ENCODE measurements around the gene RAB11B. TPM values are rescaled to one million over a fixed set of nuclear protein-coding genes. Genes with fewer than 3 reads are reported as not detected.
"Not testable (repeated sequence)": the region's sequence is repeated elsewhere in the genome, so short reads cannot be mapped to it uniquely, and the experiment has no call there.

Gene RAB11B
- total RNA-seq, 1 experiment from 2014 or later: 67.2 TPM

DNA sequence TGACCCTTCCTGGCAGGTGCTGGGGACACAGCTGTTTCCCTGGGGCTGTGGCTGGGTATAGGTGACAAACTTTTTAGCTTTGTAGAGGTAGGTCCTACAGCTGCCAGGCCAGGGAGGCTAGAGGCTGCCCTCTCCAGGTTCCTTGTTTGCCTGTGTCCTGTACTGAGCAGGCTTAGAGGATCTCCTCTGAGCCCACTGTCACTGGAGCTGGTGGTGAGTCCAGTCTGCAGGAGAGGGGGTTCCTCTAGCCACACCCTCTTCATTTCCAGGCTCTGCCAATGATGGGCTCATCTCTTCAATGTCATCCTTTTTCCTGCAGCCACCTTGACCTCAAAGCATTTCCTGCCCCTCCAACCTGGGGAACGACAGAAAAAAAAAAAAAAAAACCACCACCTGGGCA is 12.6 kb upstream of the RAB11B start:
- TF ChIP-seq, protein P1, sequence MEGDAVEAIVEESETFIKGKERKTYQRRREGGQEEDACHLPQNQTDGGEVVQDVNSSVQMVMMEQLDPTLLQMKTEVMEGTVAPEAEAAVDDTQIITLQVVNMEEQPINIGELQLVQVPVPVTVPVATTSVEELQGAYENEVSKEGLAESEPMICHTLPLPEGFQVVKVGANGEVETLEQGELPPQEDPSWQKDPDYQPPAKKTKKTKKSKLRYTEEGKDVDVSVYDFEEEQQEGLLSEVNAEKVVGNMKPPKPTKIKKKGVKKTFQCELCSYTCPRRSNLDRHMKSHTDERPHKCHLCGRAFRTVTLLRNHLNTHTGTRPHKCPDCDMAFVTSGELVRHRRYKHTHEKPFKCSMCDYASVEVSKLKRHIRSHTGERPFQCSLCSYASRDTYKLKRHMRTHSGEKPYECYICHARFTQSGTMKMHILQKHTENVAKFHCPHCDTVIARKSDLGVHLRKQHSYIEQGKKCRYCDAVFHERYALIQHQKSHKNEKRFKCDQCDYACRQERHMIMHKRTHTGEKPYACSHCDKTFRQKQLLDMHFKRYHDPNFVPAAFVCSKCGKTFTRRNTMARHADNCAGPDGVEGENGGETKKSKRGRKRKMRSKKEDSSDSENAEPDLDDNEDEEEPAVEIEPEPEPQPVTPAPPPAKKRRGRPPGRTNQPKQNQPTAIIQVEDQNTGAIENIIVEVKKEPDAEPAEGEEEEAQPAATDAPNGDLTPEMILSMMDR (IDR thresholded peaks at IDR 0.05; ENCODE audit: unreplicated experiment): no peak
- POLR2A ChIA-PET: interaction anchor here (1.7 to 2.5 kb wide), 2 partner anchors 13 to 16 kb away, joined by 6 to 8 read pairs; partner anchors contain the start of gene RAB11B
- Mint-ChIP-seq H3K27me3 (ENCODE audit: insufficient read depth, unreplicated experiment) (no peaks in the 10 kb centered on the region), H3K4me1 (ENCODE audit: insufficient read depth, unreplicated experiment) (no peaks in the 10 kb centered on the region), H3K27ac (ENCODE audit: low read depth, unreplicated experiment) (no peak overlapping the region), H3K4me3 (ENCODE audit: unreplicated experiment) (no peak overlapping the region), H3K36me3 (ENCODE audit: insufficient read depth, unreplicated experiment) (peaks cover 25% of the 10 kb centered on the region), H3K9me3 (ENCODE audit: unreplicated experiment) (no peaks in the 10 kb centered on the region)
- DNase-seq (ENCODE audit: unreplicated experiment): no peak
- intact Hi-C loops (cut with micrococcal nuclease): no loop called here
- CTCF ChIA-PET: interaction anchor here (0.6 to 3.4 kb wide), 3 partner anchors 24 to 65 kb away, joined by 3 to 23 read pairs (median 4); no protein-coding TSS in a partner anchor
- BruUV-seq (replicated peaks): no TSS peak

- intact Hi-C loops (cut with micrococcal nuclease); DNase-seq (ENCODE audit: unreplicated experiment); BruUV-seq (replicated peaks); H3K27ac Mint-ChIP-seq (ENCODE audit: low read depth, unreplicated experiment); H3K27me3 Mint-ChIP-seq (ENCODE audit: insufficient read depth, unreplicated experiment); H3K4me1 Mint-ChIP-seq (ENCODE audit: insufficient read depth, unreplicated experiment); H3K4me3 Mint-ChIP-seq (ENCODE audit: unreplicated experiment); H3K9me3 Mint-ChIP-seq (ENCODE audit: unreplicated experiment): not testable (repeated sequence)
- H3K36me3 Mint-ChIP-seq (ENCODE audit: insufficient read depth, unreplicated experiment): peaks cover 15% of the 10 kb centered on the region
- ChIA-PET CTCF (interaction anchor here (0.6 to 3.4 kb wide), 4 partner anchors 8 to 34 kb away, joined by 3 to 23 read pairs (median 4); no protein-coding TSS in a partner anchor), POLR2A (interaction anchor here (2.5 kb wide), 1 partner anchor 11 kb away, joined by 8 read pairs; the partner anchor contains the start of gene RAB11B)
Observed at GRCh38 chr19:8379156-8379891, 10.8 kb upstream of the RAB11B start.

- BruUV-seq (replicated peaks); H3K36me3 Mint-ChIP-seq (ENCODE audit: insufficient read depth, unreplicated experiment): not testable (repeated sequence)
Observed at GRCh38 chr19:8384569-8384968, 5.6 kb upstream of the RAB11B start.

DNA sequence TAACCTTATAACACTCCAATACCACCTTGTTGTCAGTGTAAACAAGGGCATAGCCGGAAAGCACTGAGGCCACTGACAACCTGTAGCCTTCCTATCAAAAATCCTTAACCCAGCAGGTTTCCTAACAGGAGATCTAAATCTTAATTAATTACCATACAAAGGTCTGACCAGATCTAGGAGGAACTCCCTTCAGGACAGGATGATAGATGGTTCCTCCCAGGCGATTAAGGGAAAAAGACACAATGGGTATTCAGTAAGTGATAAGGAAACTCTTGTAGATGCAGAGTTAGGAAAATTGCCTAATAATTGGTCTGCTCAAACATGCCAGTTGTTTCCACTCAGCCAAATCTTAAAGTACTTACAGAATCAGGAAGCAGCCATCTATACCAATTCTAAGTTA is 5.1 kb upstream of the RAB11B start:
- DNase-seq (ENCODE audit: unreplicated experiment); H3K9me3 Mint-ChIP-seq (ENCODE audit: unreplicated experiment); H3K27me3 Mint-ChIP-seq (ENCODE audit: insufficient read depth, unreplicated experiment); H3K4me1 Mint-ChIP-seq (ENCODE audit: insufficient read depth, unreplicated experiment); H3K4me3 Mint-ChIP-seq (ENCODE audit: unreplicated experiment); H3K27ac Mint-ChIP-seq (ENCODE audit: low read depth, unreplicated experiment); POLR2A ChIA-PET; intact Hi-C loops (cut with micrococcal nuclease); BruUV-seq (replicated peaks); CTCF ChIA-PET: not testable (repeated sequence)
- peaks cover 11% of the 10 kb centered on the region for H3K36me3 Mint-ChIP-seq (ENCODE audit: insufficient read depth, unreplicated experiment)

More at GRCh38 chr19:8384569-8384968, 5.6 kb upstream of the RAB11B start:
- H3K4me1 Mint-ChIP-seq (ENCODE audit: insufficient read depth, unreplicated experiment); H3K27me3 Mint-ChIP-seq (ENCODE audit: insufficient read depth, unreplicated experiment); intact Hi-C loops (cut with micrococcal nuclease); CTCF ChIA-PET; POLR2A ChIA-PET; DNase-seq (ENCODE audit: unreplicated experiment); H3K27ac Mint-ChIP-seq (ENCODE audit: low read depth, unreplicated experiment); H3K4me3 Mint-ChIP-seq (ENCODE audit: unreplicated experiment); H3K9me3 Mint-ChIP-seq (ENCODE audit: unreplicated experiment): not testable (repeated sequence)

DNA sequence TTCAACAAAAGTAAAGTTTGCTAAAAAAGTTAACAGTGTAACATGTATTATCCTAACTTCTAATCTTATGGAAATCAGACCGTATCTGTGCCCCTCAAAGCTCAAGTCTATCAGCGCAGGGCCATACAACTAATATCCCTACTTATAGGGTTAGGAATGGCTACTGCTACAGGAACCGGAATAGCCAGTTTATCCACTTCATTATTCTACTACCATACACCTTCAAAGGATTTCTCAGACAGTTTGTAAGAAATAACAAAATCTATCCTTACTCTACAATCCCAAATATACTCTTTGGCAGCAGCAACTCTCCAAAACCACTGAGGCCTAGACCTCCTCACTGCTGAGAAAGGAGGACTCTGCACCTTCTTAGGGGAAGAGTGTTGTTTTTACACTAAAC is 4.6 kb upstream of the RAB11B start:
- H3K4me1 Mint-ChIP-seq (ENCODE audit: insufficient read depth, unreplicated experiment); DNase-seq (ENCODE audit: unreplicated experiment); CTCF ChIA-PET; H3K4me3 Mint-ChIP-seq (ENCODE audit: unreplicated experiment); H3K9me3 Mint-ChIP-seq (ENCODE audit: unreplicated experiment); H3K27me3 Mint-ChIP-seq (ENCODE audit: insufficient read depth, unreplicated experiment); intact Hi-C loops (cut with micrococcal nuclease); BruUV-seq (replicated peaks); H3K27ac Mint-ChIP-seq (ENCODE audit: low read depth, unreplicated experiment); H3K36me3 Mint-ChIP-seq (ENCODE audit: insufficient read depth, unreplicated experiment): not testable (repeated sequence)
- POLR2A ChIA-PET: interaction anchor here (0.7 to 1.0 kb wide), 2 partner anchors 23 to 65 kb away, joined by 3 read pairs; no protein-coding TSS in a partner anchor

DNA sequence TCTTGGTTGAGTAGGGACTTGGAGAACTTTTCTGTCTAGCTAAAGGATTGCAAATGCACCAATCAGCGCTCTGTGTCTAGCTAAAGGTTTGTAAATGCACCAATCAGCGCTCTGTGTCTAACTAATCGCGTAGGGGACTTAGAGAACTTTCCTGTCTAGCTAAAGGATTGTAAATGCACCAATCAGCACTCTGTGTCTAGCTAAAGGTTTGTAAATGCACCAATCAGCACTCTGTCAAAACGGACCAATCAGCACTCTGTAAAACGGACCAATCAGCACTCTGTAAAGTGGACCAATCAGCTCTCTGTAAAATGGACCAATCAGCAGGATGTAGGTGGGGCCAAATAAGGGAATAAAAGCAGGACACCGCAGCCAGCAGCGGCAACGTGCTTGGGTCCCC is 3.7 kb upstream of the RAB11B start:
- POLR2A ChIA-PET: interaction anchor here (0.7 to 1.0 kb wide), 2 partner anchors 24 to 66 kb away, joined by 3 read pairs; no protein-coding TSS in a partner anchor
- H3K4me3 Mint-ChIP-seq (ENCODE audit: unreplicated experiment); H3K27ac Mint-ChIP-seq (ENCODE audit: low read depth, unreplicated experiment); H3K9me3 Mint-ChIP-seq (ENCODE audit: unreplicated experiment); BruUV-seq (replicated peaks); H3K36me3 Mint-ChIP-seq (ENCODE audit: insufficient read depth, unreplicated experiment); DNase-seq (ENCODE audit: unreplicated experiment); intact Hi-C loops (cut with micrococcal nuclease); H3K27me3 Mint-ChIP-seq (ENCODE audit: insufficient read depth, unreplicated experiment); H3K4me1 Mint-ChIP-seq (ENCODE audit: insufficient read depth, unreplicated experiment): not testable (repeated sequence)
- CTCF ChIA-PET: interaction anchor here (0.6 kb wide), 1 partner anchor 535 kb away, joined by 3 read pairs; no protein-coding TSS in a partner anchor

All from MCF 10A (cell line).